GM19351 (cell line): ENCODE measurements around the gene U2AF2.
A peak's percentile ranks its signal among the peaks of the same experiment; 100 is the strongest.

Source experiments
- ATAC-seq: cut with Tn5 transposase; IDR thresholded peaks from one replicate; pipeline ENCODE4 v1.9.1; 2021; ENCODE audit warnings: mild to moderate bottlenecking, moderate library complexity; ENCODE audit not compliant: unreplicated experiment

Gene U2AF2

GRCh38 chr19:55673465-55673864, 18.6 kb downstream of the U2AF2 start:
- ATAC-seq: no peak

GRCh38 chr19:55673889-55674288, 19.1 kb downstream of the U2AF2 start:
- no peak for ATAC-seq

GRCh38 chr19:55674459-55674840, 19.6 kb downstream of the U2AF2 start:
- no peak for ATAC-seq

GRCh38 chr19:55674841-55675660, 20.2 kb downstream of the U2AF2 start, which contains the start of gene EPN1:
Gene EPN1 (plus strand): TSS chr19:55675226. CDS start chr19:55678628, 3,402 bp downstream.
- peak; percentile 58 for ATAC-seq

- no peak for ATAC-seq
Measured at GRCh38 chr19:55675661-55676354, 21.0 kb downstream of the U2AF2 start.

GRCh38 chr19:55676383-55676782, 21.5 kb downstream of the U2AF2 start:
- no peak for ATAC-seq

- ATAC-seq: no peak
Measured at GRCh38 chr19:55676889-55677505, 22.2 kb downstream of the U2AF2 start.

DNA sequence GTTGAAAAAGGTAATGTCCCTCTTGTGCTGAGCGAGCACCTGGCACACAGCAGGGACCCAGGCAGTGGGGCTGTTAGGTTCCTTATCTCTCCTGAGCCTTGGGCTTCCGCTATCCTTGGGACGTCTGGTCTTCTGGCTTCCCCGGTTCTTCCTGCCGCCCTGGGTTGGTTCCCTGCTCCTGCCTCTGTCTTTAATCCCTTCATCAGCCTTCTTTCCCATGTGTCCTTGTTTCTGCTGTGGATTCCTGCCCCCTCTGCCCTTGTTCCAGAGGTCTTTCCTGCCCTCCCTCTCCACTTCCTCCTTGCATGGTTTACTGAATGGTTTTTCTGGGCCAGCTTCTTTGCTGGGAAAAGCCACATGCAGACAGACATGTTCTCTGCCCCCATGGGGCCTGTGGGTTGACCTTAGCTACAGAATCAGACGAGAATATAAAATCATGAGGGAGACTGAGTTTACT, 22.8 kb downstream of the U2AF2 start:
- no peak for ATAC-seq

- peak; percentile 77 for ATAC-seq
Measured at GRCh38 chr19:55678121-55678671, 23.4 kb downstream of the U2AF2 start.

DNA sequence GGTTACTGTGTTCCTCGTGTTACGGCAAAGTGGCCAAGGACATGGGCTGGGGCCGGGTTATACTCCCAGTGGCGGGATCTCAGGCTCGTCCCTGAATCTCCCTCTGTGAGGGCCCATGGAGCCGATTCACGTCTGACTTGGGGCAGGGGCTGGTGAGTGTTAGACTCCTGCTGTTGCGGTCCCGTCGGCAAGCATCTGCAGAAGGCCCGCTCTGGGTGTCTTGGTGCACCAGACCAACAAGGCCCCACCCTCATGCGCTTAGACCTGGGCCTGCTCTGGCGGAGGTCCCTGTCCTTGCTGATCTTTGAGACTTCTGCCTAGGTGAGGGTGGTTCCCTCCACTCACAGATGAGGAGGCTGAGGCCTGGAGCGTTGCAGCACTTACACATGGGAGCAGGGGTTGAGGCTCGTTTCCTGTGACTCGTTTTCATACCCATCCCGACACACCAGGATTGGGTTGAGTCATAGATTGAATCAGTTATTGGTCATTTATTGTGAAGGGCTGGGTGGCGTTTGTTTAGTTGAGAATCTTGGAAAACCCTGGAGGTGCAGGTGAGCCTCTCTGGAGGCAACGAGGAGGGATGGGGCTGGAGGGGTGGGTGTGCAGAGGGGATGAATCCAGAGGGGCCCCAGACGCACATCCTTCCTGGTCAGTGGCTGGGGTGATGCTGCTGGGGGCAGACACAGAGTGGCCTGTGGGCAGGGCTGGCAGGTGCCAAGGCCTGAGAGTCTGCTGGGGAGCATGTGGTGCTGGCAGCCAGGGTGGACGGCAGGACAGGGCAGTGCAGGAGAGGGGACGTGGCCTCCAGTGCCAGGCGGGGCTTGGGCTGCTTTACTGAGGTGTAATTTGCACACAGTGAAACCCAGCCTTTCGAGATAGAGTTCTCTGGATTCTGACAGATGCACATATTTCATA, 24.8 kb downstream of the U2AF2 start:
- no peak for ATAC-seq

DNA sequence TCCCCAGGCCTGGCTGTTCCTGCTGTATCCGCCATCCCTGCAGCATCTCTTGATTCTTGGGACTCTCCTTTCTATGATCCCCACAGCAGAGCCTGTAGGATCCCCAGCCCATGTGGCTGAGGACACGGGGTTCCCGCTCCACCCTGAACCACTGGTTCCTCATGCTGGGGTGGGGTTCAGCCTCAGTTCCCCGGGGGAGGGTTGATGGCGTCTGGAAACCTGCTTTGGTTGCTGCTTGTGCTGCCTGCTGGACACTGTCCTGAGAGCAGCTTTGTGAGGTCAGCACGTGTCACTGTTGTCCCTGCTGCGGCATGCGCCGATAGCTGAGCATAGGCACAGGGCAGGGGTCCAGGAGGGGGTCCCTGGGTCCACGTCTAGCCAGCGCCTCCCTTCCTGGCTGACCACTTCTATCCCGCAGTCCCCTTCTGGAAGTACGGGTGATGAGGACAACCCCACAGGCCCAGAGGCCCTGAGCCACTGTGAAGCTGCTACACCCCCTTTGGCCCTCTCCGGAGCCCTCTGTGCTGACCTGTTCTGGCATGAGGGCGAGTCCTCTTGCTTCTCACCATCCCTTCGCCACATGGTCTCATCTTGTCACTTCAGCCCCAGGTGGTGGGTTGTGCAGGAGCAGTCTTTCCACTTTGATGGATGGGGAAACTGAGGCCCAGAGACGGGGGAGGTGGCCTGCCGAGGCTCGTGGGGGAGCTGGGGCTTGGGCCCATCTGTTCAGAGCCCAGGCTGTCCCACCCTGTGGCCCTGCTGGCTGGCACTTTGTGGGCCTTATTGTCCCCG, 25.7 kb downstream of the U2AF2 start:
- ATAC-seq: no peak

GRCh38 chr19:55681131-55682092, 26.6 kb downstream of the U2AF2 start:
- no peak for ATAC-seq

DNA sequence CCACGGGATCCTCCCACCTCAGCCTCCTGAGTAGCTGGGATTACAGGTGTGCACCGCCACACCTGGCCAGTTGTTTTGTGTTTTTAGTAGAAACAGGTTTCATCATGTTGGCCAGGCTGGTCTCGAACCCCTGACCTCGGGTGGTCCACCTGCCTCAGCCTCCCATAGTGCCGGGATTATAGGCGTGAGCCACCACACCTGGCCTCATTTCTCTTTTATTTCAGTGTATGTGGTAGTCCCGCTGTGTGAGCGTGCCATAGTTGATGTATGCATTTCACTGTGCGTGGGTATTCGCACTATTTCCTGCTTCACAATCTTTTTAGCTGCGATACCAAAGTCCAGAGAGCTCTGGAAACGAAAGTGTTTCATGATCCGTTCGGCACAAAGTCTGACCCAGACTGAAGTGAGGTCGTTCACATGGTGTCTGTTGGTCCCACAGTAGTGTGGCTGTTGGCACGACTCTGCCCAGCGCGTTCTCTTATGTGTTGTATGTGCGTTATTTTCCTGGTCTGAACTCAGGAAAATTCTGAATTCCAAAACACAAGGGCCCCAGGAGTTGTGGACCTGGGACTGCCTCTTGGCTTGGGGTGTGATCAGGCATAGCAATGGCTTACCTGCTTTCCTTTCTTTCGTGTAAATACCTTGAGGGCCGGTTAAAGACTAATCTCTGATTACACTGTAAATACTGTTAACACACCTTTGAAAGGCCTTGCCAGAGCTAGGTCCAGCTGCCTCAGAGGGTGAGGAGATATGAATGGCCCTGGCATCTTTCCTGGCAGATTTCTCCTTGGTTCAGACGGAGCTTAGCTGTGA, 28.8 kb downstream of the U2AF2 start:
- ATAC-seq: no peak

- no peak for ATAC-seq
Measured at GRCh38 chr19:55684946-55685681, 30.3 kb downstream of the U2AF2 start.

- ATAC-seq: no peak
Measured at GRCh38 chr19:55685776-55686175, 30.9 kb downstream of the U2AF2 start.

DNA sequence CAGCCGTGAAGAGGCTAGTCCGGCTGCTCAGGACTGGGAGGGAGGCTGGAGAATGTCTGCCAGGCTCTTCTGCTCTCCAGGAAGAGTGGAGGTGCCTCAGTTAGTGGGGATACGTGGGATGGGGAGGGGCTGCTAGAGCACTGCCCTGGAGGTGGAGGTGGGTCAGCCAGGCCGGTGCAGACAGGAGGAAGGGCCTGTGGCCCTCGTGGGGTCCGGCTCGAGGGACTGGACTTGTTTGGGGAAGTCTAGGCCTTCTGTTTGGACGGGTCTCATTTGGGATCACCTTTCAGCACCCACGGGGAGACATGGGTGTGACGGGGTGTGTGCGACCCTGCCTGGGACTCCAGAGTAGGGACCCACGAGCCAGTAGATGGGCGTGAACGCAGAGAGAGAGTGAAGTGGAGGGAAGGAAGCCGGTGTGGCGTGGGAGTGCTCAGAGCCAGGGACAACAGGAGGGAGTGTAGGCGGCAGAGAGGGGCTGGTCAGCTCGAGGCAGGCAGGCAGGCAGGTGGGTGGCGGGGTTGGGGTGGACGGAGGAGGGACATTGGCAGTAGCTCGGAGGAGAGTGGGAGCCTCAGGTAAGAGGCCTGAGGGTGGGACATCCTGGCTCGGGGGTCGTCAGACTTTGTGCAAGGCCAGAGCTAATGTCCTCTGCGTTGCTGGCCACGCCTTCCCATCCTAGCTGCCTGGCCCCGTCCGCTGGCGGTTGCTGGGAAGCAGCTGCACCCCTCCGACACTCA, 31.6 kb downstream of the U2AF2 start:
- ATAC-seq: no peak
